IPS-18a (cell line): ENCODE measurements around the gene PKN3.
A peak's percentile ranks its signal among the peaks of the same experiment; 100 is the strongest.
"Not testable (repeated sequence)": the region's sequence is repeated elsewhere in the genome, so short reads cannot be mapped to it uniquely, and the experiment has no call there.

ENCODE experiments used
- H3K27ac ChIP-seq: one replicate; pipeline ENCODE4 v1.5.1; 2013; ENCODE audit warnings: low read length
- H3K27me3 ChIP-seq: one replicate; pipeline ENCODE4 v1.6.1; 2013; ENCODE audit warnings: mild to moderate bottlenecking, low read length; ENCODE audit not compliant: control insufficient read depth, insufficient read depth
- H3K36me3 ChIP-seq: one replicate; pipeline ENCODE4 v1.6.1; 2013; ENCODE audit warnings: low read depth, low read length; ENCODE audit not compliant: control insufficient read depth
- H3K4me1 ChIP-seq: one replicate; pipeline ENCODE4 v1.6.1; 2013; ENCODE audit warnings: low read depth, low read length; ENCODE audit not compliant: control insufficient read depth
- H3K4me3 ChIP-seq: one replicate; pipeline ENCODE4 v1.5.1; 2013; ENCODE audit warnings: low read length
- H3K9ac ChIP-seq: one replicate; pipeline ENCODE4 v1.6.1; 2013; ENCODE audit warnings: mild to moderate bottlenecking, low read length, moderate library complexity
- H3K9me3 ChIP-seq: one replicate; pipeline ENCODE4 v1.6.1; 2013; ENCODE audit warnings: low read depth, low read length; ENCODE audit not compliant: control insufficient read depth

The PKN3 gene

DNA sequence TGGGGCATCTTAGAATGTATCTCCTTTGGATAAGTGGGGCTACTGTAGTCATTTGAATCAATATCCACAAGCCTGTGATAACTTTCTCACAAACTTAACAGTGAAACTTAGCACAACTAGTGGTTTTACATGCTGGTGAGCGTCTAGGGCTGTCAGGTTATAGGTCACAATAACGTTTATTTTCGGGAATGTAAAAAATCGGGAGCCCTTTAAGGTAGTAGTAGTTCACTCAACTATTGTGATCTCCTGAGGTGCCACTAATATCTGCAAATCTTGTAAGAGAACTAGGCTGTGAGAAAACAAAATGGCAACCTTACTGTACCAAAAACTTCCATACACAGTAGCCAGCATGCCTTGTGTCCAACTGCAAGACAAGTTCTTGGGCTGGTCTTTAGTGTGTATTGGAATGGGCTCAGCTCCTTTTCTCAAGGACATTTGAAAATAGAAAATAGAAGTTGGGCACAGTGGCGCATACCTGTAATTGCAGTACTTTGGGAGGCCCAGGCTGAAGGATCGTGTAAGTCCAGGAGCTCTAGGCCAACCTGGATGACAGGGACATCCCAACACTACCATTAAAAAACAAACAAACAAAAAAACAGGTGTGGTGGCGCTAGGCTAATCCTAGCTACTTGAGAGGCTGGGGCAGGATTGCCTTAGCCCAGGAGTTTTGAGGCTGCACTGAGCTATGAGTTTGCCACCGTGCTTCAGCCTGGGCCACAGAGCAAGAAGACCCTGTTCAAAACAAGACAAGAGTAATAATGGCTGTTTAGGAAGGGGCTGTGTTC is 5.2 kb upstream of the PKN3 start:
- Histone ChIP-seq H3K36me3 (peaks cover 43% of the 10 kb centered on the region), H3K27me3 (no peaks in the 10 kb centered on the region), H3K27ac (no peak overlapping the region), H3K4me1 (no peaks in the 10 kb centered on the region), H3K4me3 (no peak overlapping the region), H3K9ac (no peak overlapping the region), H3K9me3 (no peaks in the 10 kb centered on the region)

DNA sequence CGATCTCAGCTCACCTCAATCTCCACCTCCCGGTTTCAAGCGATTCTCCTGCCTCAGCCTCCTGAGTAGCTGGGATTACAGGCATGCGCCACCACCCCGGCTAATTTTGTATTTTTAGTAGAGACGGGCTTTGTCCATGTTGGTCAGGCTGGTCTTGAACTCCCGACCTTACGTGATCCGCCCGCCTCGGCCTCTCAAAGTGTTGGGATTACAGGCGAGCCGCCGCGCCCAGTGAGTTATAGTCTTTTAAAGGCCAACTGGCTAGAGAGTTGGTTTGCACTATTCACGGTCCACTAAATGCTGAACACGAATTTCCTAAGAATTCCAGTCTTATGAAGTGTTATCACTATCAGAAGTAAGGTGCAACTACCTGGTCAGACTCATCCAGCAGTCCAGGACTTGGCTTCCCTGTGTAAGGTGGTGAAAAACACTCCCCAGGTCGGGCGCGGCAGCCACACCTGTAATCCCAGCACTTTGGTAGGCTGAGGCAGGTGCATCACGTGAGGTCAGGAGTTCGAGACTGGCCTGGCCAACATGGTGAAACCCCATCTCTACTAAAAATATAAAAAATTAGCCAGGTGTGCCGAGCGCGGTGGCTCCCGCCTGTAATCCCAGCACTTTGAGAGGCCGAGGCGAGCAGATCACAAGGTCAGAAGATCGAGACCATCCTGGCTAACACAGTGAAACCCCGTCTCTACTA is 3.1 kb upstream of the PKN3 start:
- H3K4me1 ChIP-seq, H3K4me3 ChIP-seq, H3K9me3 ChIP-seq, H3K27ac ChIP-seq, H3K9ac ChIP-seq, H3K27me3 ChIP-seq: not testable (repeated sequence)
- H3K36me3 ChIP-seq: peaks cover 21% of the 10 kb centered on the region

DNA sequence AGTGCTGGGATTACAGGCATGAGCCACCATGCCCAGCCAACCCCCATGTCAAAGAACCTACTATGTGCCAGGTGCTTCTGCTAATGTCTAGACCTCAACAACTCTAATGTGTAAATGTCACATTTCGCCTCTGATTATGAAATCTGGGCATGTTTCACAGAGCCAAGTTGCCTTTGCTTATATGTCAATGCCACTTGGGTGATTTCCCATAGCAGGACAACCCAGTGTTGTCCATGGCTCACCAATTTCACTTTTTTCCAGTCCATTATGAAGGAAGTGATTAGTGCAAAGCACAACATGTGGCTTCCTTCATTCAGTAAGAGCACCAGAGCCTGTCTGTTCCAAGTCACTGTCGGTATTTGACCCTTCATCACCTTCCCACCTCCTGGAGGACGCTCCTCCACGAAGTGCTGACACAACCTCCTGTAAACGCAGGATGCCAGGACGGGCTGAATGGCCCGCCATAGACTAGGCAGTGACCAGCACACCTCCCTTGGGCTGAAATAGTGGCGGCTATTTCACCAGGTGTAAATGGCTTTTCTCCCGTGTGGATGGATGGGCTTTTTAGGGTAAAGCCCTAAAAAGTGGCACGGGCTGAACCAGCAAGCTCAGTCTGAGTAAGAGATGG is 962 bp upstream of the PKN3 start:
- Histone ChIP-seq H3K27ac (no peak overlapping the region), H3K4me3 (no peak overlapping the region), H3K4me1 (no peaks in the 10 kb centered on the region), H3K9me3 (no peaks in the 10 kb centered on the region), H3K36me3 (peaks cover 11% of the 10 kb centered on the region), H3K9ac (no peak overlapping the region), H3K27me3 (no peaks in the 10 kb centered on the region)

DNA sequence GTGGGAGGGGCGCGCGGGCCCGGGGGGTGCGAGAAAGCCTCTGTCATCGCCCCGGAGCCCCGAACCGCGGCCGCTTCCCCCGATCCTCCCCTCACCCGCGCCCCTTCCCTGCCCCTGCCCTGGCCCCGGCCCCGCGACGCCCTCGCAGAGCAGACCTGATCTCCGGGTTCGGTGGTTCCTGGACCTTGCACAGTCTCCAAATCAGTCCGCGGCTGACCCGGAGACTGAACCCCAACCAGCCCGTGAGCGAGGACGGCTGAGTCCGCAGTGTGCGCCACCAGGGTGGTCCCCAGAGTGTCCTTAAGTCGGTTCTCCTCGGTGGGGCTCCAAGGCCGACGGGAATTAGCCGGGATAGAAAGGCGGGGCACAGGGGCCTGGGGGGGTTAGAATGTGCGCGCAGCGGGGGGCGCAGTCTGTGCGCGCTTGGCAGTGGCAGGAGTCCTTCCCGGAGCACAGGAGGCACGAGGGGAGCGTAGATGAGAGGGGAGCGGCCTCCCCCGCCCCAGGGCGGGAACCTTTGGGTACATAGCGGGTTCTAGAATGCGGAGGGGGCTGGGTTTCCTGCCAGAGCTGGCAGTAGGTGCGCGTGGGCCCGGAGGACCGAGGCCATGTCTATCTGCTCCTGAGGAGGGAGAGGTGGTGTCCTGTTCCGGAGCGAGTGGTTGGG is 779 bp downstream of the PKN3 start:
- H3K27me3 ChIP-seq: no peaks in the 10 kb centered on the region
- H3K27ac ChIP-seq: no peak overlapping the region
- peaks cover 5% of the 10 kb centered on the region for H3K36me3 ChIP-seq
- no peaks in the 10 kb centered on the region for H3K4me1 ChIP-seq
- peak overlapping the region; percentile 66 for H3K4me3 ChIP-seq
- peak overlapping the region; percentile 48 for H3K9ac ChIP-seq
- H3K9me3 ChIP-seq: no peaks in the 10 kb centered on the region

DNA sequence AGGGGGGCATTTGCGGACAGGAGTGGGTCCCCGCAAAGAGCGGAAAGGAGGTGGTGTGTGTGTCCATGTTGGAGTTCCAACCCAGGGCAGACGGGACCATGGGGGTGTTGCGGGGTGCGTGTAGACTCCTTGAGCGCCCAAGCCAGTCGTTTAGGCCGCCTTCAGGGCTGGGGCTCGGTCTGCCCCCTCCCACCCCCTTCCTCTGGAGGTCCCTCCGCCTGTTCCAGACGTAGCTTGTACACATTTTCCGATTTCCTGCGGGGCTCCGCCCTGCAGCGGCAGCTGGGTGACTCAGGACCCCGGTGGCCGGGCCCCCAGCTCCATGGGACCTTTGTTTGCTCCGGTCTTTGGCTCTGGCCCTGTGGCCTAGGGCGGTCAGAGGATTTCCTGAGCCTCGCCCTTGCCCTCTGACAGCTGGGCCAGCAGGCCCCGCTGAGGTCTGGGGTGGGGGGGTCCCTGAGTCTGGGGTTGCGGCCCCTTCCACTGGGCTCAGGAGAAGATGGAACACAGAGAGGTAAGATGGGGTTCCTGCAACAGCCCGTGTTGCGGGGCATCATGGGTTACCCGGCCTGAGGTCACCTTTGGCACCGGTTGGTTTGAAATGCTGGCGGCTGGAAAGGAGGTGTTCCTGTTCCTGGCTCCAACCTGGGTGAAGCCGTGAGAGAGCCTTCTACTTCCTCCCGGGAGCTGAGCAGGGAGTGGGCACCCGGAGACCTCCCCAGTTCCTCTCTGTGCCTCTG is 1.5 kb downstream of the PKN3 start:
- H3K4me1 ChIP-seq: no peaks in the 10 kb centered on the region
- no peaks in the 10 kb centered on the region for H3K9me3 ChIP-seq
- H3K27ac ChIP-seq: no peak overlapping the region
- no peaks in the 10 kb centered on the region for H3K27me3 ChIP-seq
- H3K4me3 ChIP-seq: peak overlapping the region; percentile 66
- H3K36me3 ChIP-seq: peaks cover 5% of the 10 kb centered on the region
- no peak overlapping the region for H3K9ac ChIP-seq

DNA sequence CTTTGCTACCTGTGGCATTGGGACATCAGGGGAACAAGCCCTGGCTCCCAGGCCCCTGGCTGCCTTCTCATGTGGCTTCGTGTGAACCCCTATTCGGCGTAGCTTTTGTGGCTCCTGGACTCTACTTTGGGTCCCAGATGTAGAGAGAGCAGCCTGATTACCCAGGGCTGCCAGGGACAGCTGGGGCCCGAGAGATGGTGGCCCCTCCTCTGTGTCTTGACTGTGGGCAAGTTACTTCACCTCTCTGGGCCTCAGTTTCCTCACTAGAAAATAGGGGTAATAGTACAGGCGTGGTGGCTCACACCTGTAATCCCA is 2.0 kb downstream of the PKN3 start:
- Histone ChIP-seq H3K27ac (no peak overlapping the region), H3K36me3 (peaks cover 5% of the 10 kb centered on the region), H3K4me3 (no peak overlapping the region), H3K27me3 (no peaks in the 10 kb centered on the region), H3K9ac (no peak overlapping the region), H3K4me1 (no peaks in the 10 kb centered on the region), H3K9me3 (no peaks in the 10 kb centered on the region)

DNA sequence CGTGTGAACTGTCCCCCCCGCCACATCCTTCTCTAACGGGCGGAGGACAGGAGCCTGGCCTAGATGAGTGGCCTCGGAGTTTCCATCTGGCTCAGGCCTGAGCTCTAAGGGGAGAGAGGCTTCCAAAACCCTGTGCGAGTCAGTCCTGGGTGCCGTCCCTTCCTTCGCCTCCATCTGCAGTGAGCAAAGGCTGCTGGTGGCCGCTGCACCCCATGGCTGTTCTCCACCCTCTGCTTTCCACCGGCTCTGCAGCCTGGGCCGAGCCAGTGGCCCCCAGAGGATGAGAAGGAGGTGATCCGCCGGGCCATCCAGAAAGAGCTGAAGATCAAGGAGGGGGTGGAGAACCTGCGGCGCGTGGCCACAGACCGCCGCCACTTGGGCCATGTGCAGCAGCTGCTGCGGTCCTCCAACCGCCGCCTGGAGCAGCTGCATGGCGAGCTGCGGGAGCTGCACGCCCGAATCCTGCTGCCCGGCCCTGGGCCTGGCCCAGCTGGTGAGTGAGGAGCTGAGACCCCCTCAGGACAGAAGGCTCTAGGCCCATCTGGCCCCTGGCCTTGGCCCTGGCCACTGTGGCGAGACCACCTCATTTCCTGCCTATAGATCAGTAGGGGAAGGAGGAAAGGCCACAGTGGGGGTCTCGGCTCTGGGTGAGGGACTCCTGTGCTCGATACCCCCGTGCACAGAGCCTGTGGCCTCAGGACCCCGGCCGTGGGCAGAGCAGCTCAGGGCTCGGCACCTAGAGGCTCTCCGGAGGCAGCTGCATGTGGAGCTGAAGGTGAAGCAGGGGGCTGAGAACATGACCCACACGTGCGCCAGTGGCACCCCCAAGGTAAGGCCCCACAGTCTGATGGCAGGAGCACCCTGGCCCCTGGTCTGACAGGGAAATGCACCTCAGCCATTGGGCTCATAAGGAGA is 3.0 kb downstream of the PKN3 start:
- Histone ChIP-seq H3K27ac (no peak overlapping the region), H3K27me3 (no peaks in the 10 kb centered on the region), H3K9me3 (no peaks in the 10 kb centered on the region), H3K4me3 (no peak overlapping the region), H3K4me1 (no peaks in the 10 kb centered on the region), H3K9ac (no peak overlapping the region), H3K36me3 (peaks cover 5% of the 10 kb centered on the region)

DNA sequence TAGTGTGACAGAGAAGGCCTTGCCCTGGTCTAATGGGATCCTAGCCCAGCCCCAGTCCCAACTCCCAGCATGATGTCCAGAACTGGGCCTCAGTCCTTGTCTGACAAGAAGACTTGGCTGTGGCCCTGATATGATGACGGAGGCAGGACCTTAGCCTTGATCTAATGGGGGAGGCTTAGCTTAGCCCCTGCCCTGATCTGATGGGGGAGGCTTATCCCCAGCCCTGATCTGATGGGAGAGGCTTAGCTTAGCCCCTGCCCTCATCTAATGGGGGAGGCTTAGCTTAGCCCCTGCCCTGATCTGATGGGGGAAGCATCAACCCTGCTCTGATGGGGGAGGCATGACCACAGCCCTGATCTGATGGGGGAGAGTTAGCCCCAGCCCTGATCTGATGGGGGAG is 3.7 kb downstream of the PKN3 start:
- H3K27ac ChIP-seq: no peak overlapping the region
- H3K27me3 ChIP-seq: no peaks in the 10 kb centered on the region
- H3K4me1 ChIP-seq: no peaks in the 10 kb centered on the region
- H3K36me3 ChIP-seq: peaks cover 5% of the 10 kb centered on the region
- H3K9ac ChIP-seq: no peak overlapping the region
- H3K4me3 ChIP-seq: no peak overlapping the region
- no peaks in the 10 kb centered on the region for H3K9me3 ChIP-seq

DNA sequence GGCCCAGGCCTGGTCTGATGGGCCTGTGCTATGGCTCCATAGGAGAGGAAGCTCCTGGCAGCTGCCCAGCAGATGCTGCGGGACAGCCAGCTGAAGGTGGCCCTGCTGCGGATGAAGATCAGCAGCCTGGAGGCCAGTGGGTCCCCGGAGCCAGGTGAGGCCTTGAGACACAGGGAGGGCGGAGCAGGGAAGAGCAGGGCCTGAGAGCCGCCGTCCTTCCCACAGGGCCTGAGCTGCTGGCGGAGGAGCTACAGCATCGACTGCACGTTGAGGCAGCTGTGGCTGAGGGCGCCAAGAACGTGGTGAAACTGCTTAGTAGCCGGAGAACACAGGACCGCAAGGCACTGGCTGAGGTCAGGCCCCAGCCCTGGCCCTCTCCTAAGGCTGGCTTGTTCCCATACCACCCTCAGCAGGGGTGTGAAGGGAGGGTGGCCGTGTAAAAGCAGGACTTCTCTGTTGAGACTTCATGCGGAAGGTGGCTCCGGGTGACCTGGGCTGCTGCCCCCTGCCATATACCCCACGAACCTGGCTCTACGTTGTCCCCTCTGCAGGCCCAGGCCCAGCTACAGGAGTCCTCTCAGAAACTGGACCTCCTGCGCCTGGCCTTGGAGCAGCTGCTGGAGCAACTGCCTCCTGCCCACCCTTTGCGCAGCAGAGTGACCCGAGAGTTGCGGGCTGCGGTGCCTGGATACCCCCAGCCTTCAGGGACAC is 4.5 kb downstream of the PKN3 start:
- no peaks in the 10 kb centered on the region for H3K4me1 ChIP-seq
- H3K9ac ChIP-seq: no peak overlapping the region
- peaks cover 5% of the 10 kb centered on the region for H3K36me3 ChIP-seq
- H3K27me3 ChIP-seq: no peaks in the 10 kb centered on the region
- no peaks in the 10 kb centered on the region for H3K9me3 ChIP-seq
- H3K27ac ChIP-seq: no peak overlapping the region
- no peak overlapping the region for H3K4me3 ChIP-seq

DNA sequence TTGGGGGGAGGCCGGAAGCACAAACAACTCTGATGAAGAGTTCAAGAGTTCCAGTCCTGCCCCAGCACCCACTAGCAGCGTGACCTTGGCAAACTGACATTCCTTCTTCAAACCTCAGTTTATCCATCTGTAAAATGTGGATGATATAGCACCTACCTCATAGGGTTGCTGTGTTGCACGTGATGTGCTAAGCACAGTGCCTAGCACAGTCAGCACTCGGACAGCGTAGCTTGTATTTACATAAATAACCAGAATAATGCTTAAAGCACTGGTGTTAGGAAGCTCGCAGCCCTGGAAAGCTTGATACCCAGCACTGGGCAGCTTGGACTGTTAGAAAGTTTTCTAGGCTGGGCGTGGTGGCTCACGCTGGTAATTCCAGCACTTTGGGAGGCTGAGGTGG is 5.1 kb downstream of the PKN3 start:
- no peak overlapping the region for H3K27ac ChIP-seq
- H3K4me3 ChIP-seq: no peak overlapping the region
- H3K36me3 ChIP-seq: peaks cover 5% of the 10 kb centered on the region
- H3K4me1 ChIP-seq: no peaks in the 10 kb centered on the region
- no peaks in the 10 kb centered on the region for H3K27me3 ChIP-seq
- H3K9me3 ChIP-seq: no peaks in the 10 kb centered on the region
- H3K9ac ChIP-seq: no peak overlapping the region
